IMR-90 (cell line): ENCODE results near the gene NTM.
A peak's percentile ranks its signal among the peaks of the same experiment; 100 is the strongest.

ENCODE experiments used
- CTCF ChIP-seq: conservative IDR thresholded peaks from 2 replicates; pipeline ENCODE4 v1.5.1; 2012; ENCODE audit warnings: mild to moderate bottlenecking, low read depth, low read length, improper control_type of control experiment
- ELK1 ChIP-seq: fragments of 150-350 bp; IDR thresholded peaks from 2 replicates; pipeline ENCODE4 v1.6.1; 2016; ENCODE audit warnings: low read depth, mild to moderate bottlenecking, low read length, moderate library complexity, borderline replicate concordance
- FOS ChIP-seq: fragments of 150-350 bp; IDR thresholded peaks from 2 replicates; pipeline ENCODE4 v1.6.1; 2016; ENCODE audit warnings: low read depth, low read length
- MXI1 ChIP-seq: IDR thresholded peaks from 2 replicates; pipeline ENCODE4 v1.6.1; 2012; ENCODE audit warnings: low read depth, mild to moderate bottlenecking, low read length, moderate library complexity, borderline replicate concordance
- POLR2A ChIP-seq: IDR thresholded peaks from 2 replicates; pipeline ENCODE4 v1.6.1; 2012; ENCODE audit warnings: mild to moderate bottlenecking, low read depth, low read length
- RAD21 ChIP-seq: IDR thresholded peaks from 2 replicates; pipeline ENCODE4 v1.6.1; 2012; ENCODE audit warnings: low read length, improper control_type of control experiment
- USF2 ChIP-seq: fragments of 150-350 bp; IDR thresholded peaks from 2 replicates; pipeline ENCODE4 v1.6.1; 2017; ENCODE audit warnings: mild to moderate bottlenecking, antibody characterized with exemption, low read length, low read depth

GRCh38 chr11:132134322-132134721, 763.9 kb downstream of the NTM start:
- TF ChIP-seq CTCF: no peak
- no peak for TF ChIP-seq POLR2A
- no peak for TF ChIP-seq USF2
- TF ChIP-seq FOS: peak; percentile 79
- TF ChIP-seq RAD21: no peak
- no peak for TF ChIP-seq ELK1
- TF ChIP-seq MXI1: no peak
